Ascending aorta (tissue), 2 donors: ENCODE data around the gene SLC1A2. TPM values are rescaled to one million over a fixed set of nuclear protein-coding genes. Genes with fewer than 3 reads are reported as not detected.
A peak's percentile ranks its signal among the peaks of the same experiment; 100 is the strongest.

Experiments
- DNase-seq, 2 donors: peaks; one replicate each; pipeline ENCODE4 v3.0.0-alpha.2; 2019; ENCODE audit warnings: low spot score in 2 of 2
- H3K27ac ChIP-seq, 2 donors: fragments of 200-600 bp; sonication (generic); one replicate each; pipeline ENCODE4 v1.5.1; 2016 to 2017; ENCODE audit warnings: mild to moderate bottlenecking in 1 of 2
- H3K27me3 ChIP-seq: fragments of 200-600 bp; sonication (generic); one replicate; pipeline ENCODE4 v1.5.1; 2017
- H3K36me3 ChIP-seq, 2 donors: fragments of 200-600 bp; sonication (generic); one replicate each; pipeline ENCODE4 v1.5.1; 2016
- H3K4me1 ChIP-seq, 2 donors: fragments of 200-600 bp; sonication (generic); one replicate each; pipeline ENCODE4 v1.5.1; 2016 to 2017; ENCODE audit warnings: mild to moderate bottlenecking in 1 of 2
- H3K4me3 ChIP-seq, 2 donors: fragments of 200-600 bp; sonication (generic); one replicate each; pipeline ENCODE4 v1.5.1; 2016 to 2017; ENCODE audit warnings: mild to moderate bottlenecking in 1 of 2
- H3K9me3 ChIP-seq, 2 donors: fragments of 200-600 bp; sonication (generic); one replicate each; pipeline ENCODE4 v1.5.1; 2016
- intact Hi-C: fragments of 100-400 bp; cut with DNase I; formaldehyde crosslinking; loops from one replicate; pipeline ENCODE4 v1.15.1; 2023
- total RNA-seq: library from RNA; depleted of rRNA; stranded (reverse); fragments of >200 nt; gene quantifications from one replicate; pipeline ENCODE4 v1.1.0, GENCODE V29; 2016
- TF ChIP-seq, protein P1 (sequence below), 3 experiments: fragments of 200-600 bp in 2 of 3; fragments of 450-650 bp in 1 of 3; sonication (generic) in 2 of 3; IDR thresholded peaks; one replicate each; pipeline ENCODE4 v1.5.1; 2016 to 2019; ENCODE audit warnings: antibody characterized with exemption in 3 of 3, mild to moderate bottlenecking in 1 of 3, moderate library complexity in 1 of 3

SLC1A2 gene
- total RNA-seq, 1 donor from 2014 or later, result 0.32 TPM

DNA sequence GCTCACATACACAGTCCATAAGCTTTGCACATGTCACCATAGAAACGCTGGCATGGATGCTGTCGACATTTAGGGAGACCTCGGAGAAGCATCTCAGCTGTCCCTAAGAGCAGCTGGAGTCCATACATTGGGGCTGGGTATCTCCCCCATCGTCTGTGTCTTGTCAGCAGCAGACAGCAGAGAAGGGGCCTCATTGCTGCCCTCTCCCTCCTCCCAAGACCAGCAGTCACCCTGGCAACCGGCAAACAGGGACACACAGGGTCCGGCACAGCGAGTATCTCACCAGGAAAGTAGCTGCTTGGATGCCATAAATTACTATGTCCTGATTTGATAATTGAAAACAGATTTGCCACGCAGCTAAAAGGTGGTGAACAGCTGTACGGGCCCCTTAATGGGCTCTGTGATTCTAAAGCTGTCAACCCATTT lies 196.0 kb downstream of the SLC1A2 start:
- H3K4me3 ChIP-seq, result no peak overlapping the region
- intact Hi-C loops, result no loop called here
- DNase-seq, result no peak
- H3K36me3 ChIP-seq, result peaks cover 57 to 77% of the 10 kb centered on the region in 2 donors
- H3K27ac ChIP-seq, result peak overlapping the region; percentile 29 to 61
- no peaks in the 10 kb centered on the region for H3K9me3 ChIP-seq
- no peaks in the 10 kb centered on the region for H3K27me3 ChIP-seq
- peaks cover 0 to 1% of the 10 kb centered on the region in 2 donors for H3K4me1 ChIP-seq
- TF ChIP-seq, protein P1, sequence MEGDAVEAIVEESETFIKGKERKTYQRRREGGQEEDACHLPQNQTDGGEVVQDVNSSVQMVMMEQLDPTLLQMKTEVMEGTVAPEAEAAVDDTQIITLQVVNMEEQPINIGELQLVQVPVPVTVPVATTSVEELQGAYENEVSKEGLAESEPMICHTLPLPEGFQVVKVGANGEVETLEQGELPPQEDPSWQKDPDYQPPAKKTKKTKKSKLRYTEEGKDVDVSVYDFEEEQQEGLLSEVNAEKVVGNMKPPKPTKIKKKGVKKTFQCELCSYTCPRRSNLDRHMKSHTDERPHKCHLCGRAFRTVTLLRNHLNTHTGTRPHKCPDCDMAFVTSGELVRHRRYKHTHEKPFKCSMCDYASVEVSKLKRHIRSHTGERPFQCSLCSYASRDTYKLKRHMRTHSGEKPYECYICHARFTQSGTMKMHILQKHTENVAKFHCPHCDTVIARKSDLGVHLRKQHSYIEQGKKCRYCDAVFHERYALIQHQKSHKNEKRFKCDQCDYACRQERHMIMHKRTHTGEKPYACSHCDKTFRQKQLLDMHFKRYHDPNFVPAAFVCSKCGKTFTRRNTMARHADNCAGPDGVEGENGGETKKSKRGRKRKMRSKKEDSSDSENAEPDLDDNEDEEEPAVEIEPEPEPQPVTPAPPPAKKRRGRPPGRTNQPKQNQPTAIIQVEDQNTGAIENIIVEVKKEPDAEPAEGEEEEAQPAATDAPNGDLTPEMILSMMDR (IDR thresholded peaks at IDR 0.05), result no peak

DNA sequence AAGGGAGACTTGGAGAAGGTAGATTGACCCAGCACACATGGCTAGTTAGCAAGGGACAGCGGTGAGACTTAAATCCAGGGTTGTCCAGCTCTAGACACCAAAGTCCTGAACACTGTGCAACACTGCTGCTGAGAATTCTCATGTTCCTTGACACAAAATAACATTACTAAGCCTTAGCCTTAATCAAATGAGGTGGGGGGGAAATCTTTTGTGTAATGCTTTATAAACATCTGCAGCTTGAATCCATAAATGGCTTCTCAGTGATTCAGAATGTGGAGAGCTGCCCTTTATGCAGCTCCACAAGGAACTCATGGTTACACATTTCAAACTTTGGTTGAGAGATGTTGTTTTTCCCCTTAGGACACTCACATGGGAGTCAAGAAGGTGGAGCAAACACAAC lies 200.4 kb downstream of the SLC1A2 start:
- Histone ChIP-seq H3K27ac (peak overlapping the region in 1 of 2 donors; percentile 53), H3K9me3 (no peaks in the 10 kb centered on the region), H3K36me3 (peaks cover 49 to 70% of the 10 kb centered on the region in 2 donors), H3K27me3 (no peaks in the 10 kb centered on the region), H3K4me3 (no peak overlapping the region), H3K4me1 (peaks cover 0 to 8% of the 10 kb centered on the region in 2 donors)
- intact Hi-C loops, result no loop called here
- no peak for DNase-seq
- TF ChIP-seq, protein P1 (IDR thresholded peaks at IDR 0.05), result no peak

DNA sequence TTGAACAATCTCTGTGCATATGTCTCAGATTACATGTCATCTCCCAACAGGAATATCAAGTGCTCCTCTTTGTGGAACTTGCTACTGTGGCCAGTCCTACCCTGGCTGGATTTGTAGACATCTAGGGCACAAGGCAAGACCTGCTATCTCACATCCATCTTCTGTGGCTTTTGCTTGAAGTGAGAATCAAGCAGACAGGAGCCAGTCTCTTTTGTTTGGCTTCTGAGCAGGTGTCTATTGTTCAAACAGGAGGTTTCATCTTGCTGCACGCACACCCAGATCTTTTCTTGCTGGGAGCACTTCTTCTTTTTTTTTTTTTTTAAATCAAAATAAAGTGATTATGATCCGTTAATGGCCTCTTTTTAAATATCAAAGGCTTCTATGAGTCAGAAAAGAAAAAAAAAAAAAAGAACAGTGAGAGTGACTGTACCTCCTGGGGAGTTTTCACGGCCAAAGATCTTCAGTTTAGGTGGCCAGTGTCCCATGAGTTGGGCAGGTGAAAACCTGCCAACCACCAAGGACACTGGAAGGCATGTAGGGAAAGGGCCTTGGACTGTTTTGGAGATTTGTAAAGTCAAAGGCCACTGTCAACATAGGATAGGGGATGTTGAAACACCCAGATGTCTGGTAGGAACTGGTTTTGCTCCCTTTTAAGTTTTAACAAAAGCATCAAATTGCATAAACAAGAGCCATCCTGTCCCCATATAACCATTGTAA lies 202.2 kb downstream of the SLC1A2 start:
- TF ChIP-seq, protein P1 (IDR thresholded peaks at IDR 0.05), result no peak
- no peaks in the 10 kb centered on the region for H3K9me3 ChIP-seq
- H3K4me3 ChIP-seq, result no peak overlapping the region
- H3K4me1 ChIP-seq, result peaks cover 0 to 8% of the 10 kb centered on the region in 2 donors
- H3K27ac ChIP-seq, result peak overlapping the region; percentile 32 to 36
- intact Hi-C loops, result no loop called here
- H3K27me3 ChIP-seq, result no peaks in the 10 kb centered on the region
- H3K36me3 ChIP-seq, result peaks cover 42 to 53% of the 10 kb centered on the region in 2 donors
- no peak for DNase-seq

DNA sequence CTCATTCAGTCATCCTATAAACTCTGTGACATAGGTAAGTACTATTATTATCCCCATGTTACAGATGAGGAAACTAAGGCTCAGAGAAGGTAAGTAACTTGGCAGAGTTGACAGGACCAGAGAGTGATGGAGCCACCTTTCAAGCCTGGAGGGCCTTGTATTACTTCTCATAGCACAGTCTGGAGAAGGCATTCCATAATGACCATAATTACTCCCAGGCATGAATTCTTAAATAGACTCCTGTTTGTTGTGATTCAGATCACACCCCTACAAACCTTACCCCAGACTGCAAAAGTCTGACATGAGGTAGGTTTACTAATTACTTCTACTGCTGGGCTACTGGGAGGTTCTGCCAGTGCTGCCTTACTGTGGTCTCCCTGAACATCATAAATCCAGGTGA lies 203.4 kb downstream of the SLC1A2 start:
- H3K4me3 ChIP-seq, result no peak overlapping the region

DNA sequence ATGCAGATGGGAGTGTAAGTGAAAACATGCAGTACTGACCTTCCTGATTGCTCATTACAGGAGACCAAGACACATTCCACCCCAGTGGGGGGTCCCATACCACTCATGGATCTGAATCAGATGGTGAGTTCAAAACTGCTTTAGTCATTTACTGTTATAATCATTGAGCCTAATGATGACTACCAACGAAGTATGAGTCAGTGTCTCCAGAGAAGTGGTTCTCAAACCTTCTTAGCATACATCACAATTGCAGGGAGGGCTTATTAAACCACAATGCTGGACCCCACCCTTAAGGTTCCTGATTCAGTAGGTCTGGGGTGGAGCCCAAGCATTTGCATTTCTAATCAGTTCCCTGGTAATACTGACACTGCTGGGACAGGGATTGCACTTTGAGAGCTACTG lies 204.6 kb downstream of the SLC1A2 start:
- H3K27ac ChIP-seq, result peak overlapping the region in 1 of 2 donors; percentile 35
- intact Hi-C loops, result loop anchor here (5.0 kb wide), 1 partner anchor 42 kb away; no protein-coding TSS in a partner anchor
- H3K36me3 ChIP-seq, result peaks cover 27 to 47% of the 10 kb centered on the region in 2 donors

More for the DNA sequence above, 203.4 kb downstream of the SLC1A2 start:
- TF ChIP-seq, protein P1 (IDR thresholded peaks at IDR 0.05), result no peak
- DNase-seq, result no peak
- Histone ChIP-seq H3K27me3 (no peaks in the 10 kb centered on the region), H3K4me1 (peaks cover 0 to 8% of the 10 kb centered on the region in 2 donors), H3K36me3 (peaks cover 31 to 45% of the 10 kb centered on the region in 2 donors), H3K27ac (peak overlapping the region in 1 of 2 donors; percentile 19), H3K9me3 (no peaks in the 10 kb centered on the region)
- intact Hi-C loops, result no loop called here

More for the DNA sequence above, 204.6 kb downstream of the SLC1A2 start:
- TF ChIP-seq, protein P1 (IDR thresholded peaks at IDR 0.05), result no peak
- Histone ChIP-seq H3K4me3 (no peak overlapping the region), H3K27me3 (no peaks in the 10 kb centered on the region), H3K4me1 (peaks cover 0 to 8% of the 10 kb centered on the region in 2 donors), H3K9me3 (no peaks in the 10 kb centered on the region)
- no peak for DNase-seq
